ENCODE measurements around the gene CYB561.
A peak's percentile ranks its signal among the peaks of the same experiment; 100 is the strongest.
"Not testable (repeated sequence)": the region's sequence is repeated elsewhere in the genome, so short reads cannot be mapped to it uniquely, and the experiment has no call there.

Gene CYB561

GRCh38 chr17:63479495-63480184 lies 33.5 kb upstream of the CYB561 start:
- DNase-seq (ENCODE audit: low spot score) = no peak

GRCh38 chr17:63478814-63479494 lies 32.8 kb upstream of the CYB561 start:
- peak; percentile 89 for DNase-seq (ENCODE audit: low spot score)

GRCh38 chr17:63477480-63478440 lies 31.7 kb upstream of the CYB561 start:
- DNase-seq (ENCODE audit: low spot score) = peak; percentile 71

- DNase-seq (ENCODE audit: low spot score) = peak; percentile 76
These were observed 30.9 kb upstream of the CYB561 start, which contains the start of gene ACE for GRCh38 chr17:63476854-63477479. ACE (plus strand) TSS chr17:63477061; CDS start chr17:63477095, 34 bp downstream.

- DNase-seq (ENCODE audit: low spot score) = peak; percentile 76
These were observed 30.4 kb upstream of the CYB561 start for GRCh38 chr17:63476459-63476853.

GRCh38 chr17:63475491-63476412 lies 29.6 kb upstream of the CYB561 start:
- no peak for DNase-seq (ENCODE audit: low spot score)

GRCh38 chr17:63474586-63475460 lies 28.7 kb upstream of the CYB561 start:
- no peak for DNase-seq (ENCODE audit: low spot score)

GRCh38 chr17:63474174-63474573 lies 28.1 kb upstream of the CYB561 start:
- DNase-seq (ENCODE audit: low spot score) = no peak

GRCh38 chr17:63468099-63468498 lies 22.0 kb upstream of the CYB561 start:
- DNase-seq (ENCODE audit: low spot score) = not testable (repeated sequence)

GRCh38 chr17:63464691-63465236 lies 18.7 kb upstream of the CYB561 start:
- DNase-seq (ENCODE audit: low spot score) = no peak

- no peak for DNase-seq (ENCODE audit: low spot score)
These were observed 17.7 kb upstream of the CYB561 start for GRCh38 chr17:63463771-63464170.

GRCh38 chr17:63460018-63460417 lies 13.9 kb upstream of the CYB561 start:
- no peak for DNase-seq (ENCODE audit: low spot score)

GRCh38 chr17:63458478-63458877 lies 12.4 kb upstream of the CYB561 start:
- DNase-seq (ENCODE audit: low spot score) = no peak

GRCh38 chr17:63455417-63455816 lies 9.3 kb upstream of the CYB561 start:
- DNase-seq (ENCODE audit: low spot score) = no peak

GRCh38 chr17:63454915-63455314 lies 8.8 kb upstream of the CYB561 start:
- no peak for DNase-seq (ENCODE audit: low spot score)

GRCh38 chr17:63454357-63454756 lies 8.3 kb upstream of the CYB561 start:
- not testable (repeated sequence) for DNase-seq (ENCODE audit: low spot score)

- DNase-seq (ENCODE audit: low spot score) = no peak
These were observed 7.0 kb upstream of the CYB561 start for GRCh38 chr17:63452962-63453551.

GRCh38 chr17:63452046-63452961 lies 6.2 kb upstream of the CYB561 start:
- no peak for DNase-seq (ENCODE audit: low spot score)

Measured in ecto neural progenitor cell (in vitro differentiated cells).